Keratinocyte (primary cell): Measurements from ENCODE around the gene LAMC3. TPM values are rescaled to one million over a fixed set of nuclear protein-coding genes. Genes with fewer than 3 reads are reported as not detected.
A peak's percentile ranks its signal among the peaks of the same experiment; 100 is the strongest.

Source experiments
- DNase-seq: peaks from one replicate; pipeline ENCODE4 v3.0.0-alpha.2; 2011; ENCODE audit warnings: low read depth, missing footprints, low spot score
- FAIRE-seq: peaks from 2 replicates; lab custom pipeline; 2011; peaks lifted over from hg19 to GRCh38; lab: Jason Lieb, UNC
- H2AFZ ChIP-seq: 2 replicates; pipeline ENCODE4 v1.6.0; 2012; ENCODE audit warnings: low read length, control low read depth, inconsistent platforms; ENCODE audit not compliant: control insufficient read depth
- H3K27ac ChIP-seq: 2 replicates; pipeline ENCODE4 v1.5.1; 2011; ENCODE audit warnings: low read length; ENCODE audit not compliant: control insufficient read depth, insufficient read depth
- H3K27me3 ChIP-seq: 3 replicates; pipeline ENCODE4 v1.6.0; 2011; ENCODE audit warnings: low read length; ENCODE audit not compliant: control insufficient read depth, insufficient read depth; ENCODE audit errors: extremely low read depth
- H3K36me3 ChIP-seq, 2 experiments: 2 replicates in 1 of 2; 3 replicates in 1 of 2; pipeline ENCODE4 v1.5.1; 2011; ENCODE audit warnings: low read length in 2 of 2, mild to moderate bottlenecking in 1 of 2; ENCODE audit not compliant: control insufficient read depth in 2 of 2, insufficient read depth in 2 of 2; ENCODE audit errors: extremely low read depth in 1 of 2
- H3K4me1 ChIP-seq: 3 replicates; pipeline ENCODE4 v1.5.1; 2011; ENCODE audit warnings: low read length; ENCODE audit not compliant: control insufficient read depth, insufficient read depth; ENCODE audit errors: extremely low read depth
- H3K4me2 ChIP-seq: 3 replicates; pipeline ENCODE4 v1.6.0; 2011; ENCODE audit warnings: low read depth, low read length; ENCODE audit not compliant: control insufficient read depth, insufficient read depth; ENCODE audit errors: extremely low read depth
- H3K4me3 ChIP-seq, 3 experiments: fragments of 200-600 bp in 1 of 3; sonication (generic) in 1 of 3; 2 replicates in 2 of 3; 3 replicates in 1 of 3; pipeline ENCODE4 v1.5.1; 2011 to 2016; ENCODE audit warnings: low read length in 3 of 3, mild to moderate bottlenecking in 3 of 3, control low read depth in 2 of 3, inconsistent platforms in 1 of 3, low read depth in 1 of 3, mixed read lengths in 1 of 3, mixed run types in 1 of 3, moderate library complexity in 1 of 3; ENCODE audit not compliant: control insufficient read depth in 2 of 3, insufficient read depth in 2 of 3; ENCODE audit errors: extremely low read depth in 1 of 3
- H3K79me2 ChIP-seq: 2 replicates; pipeline ENCODE4 v1.6.0; 2012; ENCODE audit warnings: low read length; ENCODE audit not compliant: control insufficient read depth, insufficient read depth
- H3K9ac ChIP-seq: 3 replicates; pipeline ENCODE4 v1.6.0; 2011; ENCODE audit warnings: low read length; ENCODE audit not compliant: control insufficient read depth, insufficient read depth; ENCODE audit errors: extremely low read depth
- H3K9me1 ChIP-seq: 3 replicates; pipeline ENCODE4 v1.6.0; 2011; ENCODE audit warnings: low read length; ENCODE audit not compliant: control insufficient read depth, insufficient read depth; ENCODE audit errors: extremely low read depth
- H3K9me3 ChIP-seq: 2 replicates; pipeline ENCODE4 v1.5.1; 2012; ENCODE audit warnings: low read depth, low read length; ENCODE audit not compliant: control insufficient read depth
- H4K20me1 ChIP-seq: 3 replicates; pipeline ENCODE4 v1.6.0; 2011; ENCODE audit warnings: low read length; ENCODE audit not compliant: control insufficient read depth, insufficient read depth; ENCODE audit errors: extremely low read depth
- CTCF ChIP-seq, 3 experiments: IDR thresholded peaks in 1 of 3; conservative IDR thresholded peaks in 1 of 3; optimal IDR thresholded peaks in 1 of 3; 2 replicates in 2 of 3; 3 replicates in 1 of 3; pipeline versions ENCODE3 to v1.5.1; 2011; ENCODE audit warnings: low read length in 3 of 3, mild to moderate bottlenecking in 3 of 3, moderate library complexity in 2 of 3, control low read depth in 1 of 3, inconsistent platforms in 1 of 3; ENCODE audit not compliant: insufficient read depth in 2 of 3; ENCODE audit errors: extremely low read depth in 1 of 3
- EZH2 ChIP-seq: IDR thresholded peaks from one replicate; pipeline ENCODE4 v1.6.1; 2012; ENCODE audit warnings: inconsistent platforms, mild to moderate bottlenecking, low read length, moderate library complexity
- dilution Hi-C: fragments of 300-500 bp; cut with MboI; formaldehyde crosslinking; loops from one replicate; pipeline ENCODE4 v1.7.0; 2020; ENCODE audit warnings: low sequenced_read_pairs; ENCODE audit not compliant: extremely low pct_ligation_motif_present
- polyA minus RNA-seq, 3 experiments: library from RNA; depleted of rRNA, polyadenylated mRNA; stranded (reverse); fragments of >200 nt; gene quantifications; 1 replicate in 1 of 3; 2 replicates in 1 of 3; 3 replicates in 1 of 3; pipeline ENCODE4 v1.2.3, GENCODE V29; 2011
- polyA plus RNA-seq, 5 experiments: library from polyadenylated mRNA; depleted of rRNA in 3 of 5; stranded (reverse) in 3 of 5; stranded (forward) in 1 of 5; unstranded in 1 of 5; fragments of >200 nt; gene quantifications; 1 replicate in 1 of 5; 2 replicates in 3 of 5; 3 replicates in 1 of 5; pipeline versions ENCODE4 v1.2.1 to v1.2.3, GENCODE V29; 2011 to 2012; ENCODE audit warnings: missing spikeins in 2 of 5, low read depth in 1 of 5, low replicate concordance in 1 of 5

LAMC3 gene
- not detected in 3 replicates for polyA plus RNA-seq
- not detected for polyA plus RNA-seq (2011; ENCODE audit: low read depth)
- polyA plus RNA-seq (2011; cell fraction: cytosol; rRNA removed) = not detected in 2 replicates
- polyA plus RNA-seq (2011; cell fraction: nucleus; rRNA removed) = 0.03 TPM in 1 of 2 replicates, not detected in the other
- polyA plus RNA-seq (2012; ENCODE audit: low replicate concordance) = not detected in 2 replicates
- not detected in 3 replicates for polyA minus RNA-seq
- not detected for polyA minus RNA-seq (2011; cell fraction: cytosol; rRNA and poly(A)+ RNA removed)
- not detected in 2 replicates for polyA minus RNA-seq (2011; cell fraction: nucleus; rRNA and poly(A)+ RNA removed)

- peak within 1 kb of the TSS in 1 of 3 experiments; percentile 32 for H3K4me3 ChIP-seq
- dilution Hi-C loops = no loop called here
- H4K20me1 ChIP-seq = no peaks in the 10 kb centered on the region
- H3K4me1 ChIP-seq = no peaks in the 10 kb centered on the region
- no peaks in the 10 kb centered on the region for H3K9me1 ChIP-seq
- no peaks in the 10 kb centered on the region for H3K9me3 ChIP-seq
- H3K27me3 ChIP-seq = peaks cover 46% of the 10 kb centered on the region
- TF ChIP-seq CTCF (optimal IDR thresholded peaks at IDR 0.05 in 1 of 3, IDR thresholded peaks at IDR 0.05 in 1 of 3, conservative IDR thresholded peaks at IDR 0.05 in 1 of 3; ENCODE audit: extremely low read depth in 1 of 3, insufficient read depth in 2 of 3, low read length in 3 of 3) (peak in 2 of 3 experiments; percentile 13 to 28), EZH2 (no peak)
- H2AFZ ChIP-seq = peak within 1 kb of the TSS; percentile 42
- H3K9ac ChIP-seq = no peak within 1 kb of the TSS
- FAIRE-seq = no peak
- H3K27ac ChIP-seq = no peak within 1 kb of the TSS
- no peaks in the 10 kb centered on the region for H3K36me3 ChIP-seq
- no peak for DNase-seq
- H3K4me2 ChIP-seq = peak within 1 kb of the TSS; percentile 76
- no peaks in the 10 kb centered on the region for H3K79me2 ChIP-seq
These were observed at the start of gene LAMC3 for GRCh38 chr9:131008909-131009618. LAMC3 (plus strand) TSS chr9:131009174; CDS start chr9:131009215, 41 bp downstream.

- no peak for DNase-seq
- Histone ChIP-seq H3K27ac (no peak overlapping the region), H3K27me3 (peaks cover 24% of the 10 kb centered on the region), H3K9ac (no peak overlapping the region), H3K4me2 (no peak overlapping the region), H3K79me2 (no peaks in the 10 kb centered on the region), H4K20me1 (peaks cover 2% of the 10 kb centered on the region), H3K4me3 (no peak overlapping the region), H3K4me1 (peaks cover 19% of the 10 kb centered on the region), H3K9me1 (peaks cover 3% of the 10 kb centered on the region), H3K36me3 (no peaks in the 10 kb centered on the region), H3K9me3 (no peaks in the 10 kb centered on the region), H2AFZ (no peak overlapping the region)
- TF ChIP-seq CTCF (optimal IDR thresholded peaks at IDR 0.05 in 1 of 3, IDR thresholded peaks at IDR 0.05 in 1 of 3, conservative IDR thresholded peaks at IDR 0.05 in 1 of 3; ENCODE audit: extremely low read depth in 1 of 3, insufficient read depth in 2 of 3, low read length in 3 of 3) (no peak), EZH2 (no peak)
- dilution Hi-C loops = no loop called here
- FAIRE-seq = no peak
These were observed 49.1 kb upstream of the LAMC3 start for GRCh38 chr9:130959809-130960334.
